ENCODE data around the gene DPF3.

DPF3 gene

DNA sequence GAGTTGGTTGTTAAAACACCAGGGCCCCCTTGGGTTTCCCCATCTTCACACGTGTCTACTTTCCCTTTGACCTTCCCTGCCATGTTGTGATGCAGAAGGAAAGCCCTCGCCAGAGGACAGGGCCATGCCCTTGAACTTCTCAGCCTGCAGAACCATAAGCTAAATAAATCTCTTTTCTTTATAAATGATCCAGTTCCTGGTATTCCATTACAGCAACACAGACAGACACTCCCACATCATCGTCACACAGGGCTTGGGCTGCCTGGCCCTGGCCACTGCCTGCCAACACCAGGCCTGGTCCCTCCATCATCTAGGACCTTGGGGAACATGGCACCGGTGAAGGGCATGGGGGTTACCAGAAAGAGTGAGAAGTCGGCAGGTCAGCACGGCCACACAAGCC is 84.8 kb downstream of the DPF3 start:
- TF ChIP-seq EZH2 (optimal IDR thresholded peaks at IDR 0.05; ENCODE audit: low read depth, low read length) (no peak), CTCF (IDR thresholded peaks at IDR 0.05; ENCODE audit: low read length) (no peak), EZH2phosphoT487 (IDR thresholded peaks at IDR 0.05; ENCODE audit: low read length) (no peak)
- Histone ChIP-seq H3K4me3 (ENCODE audit: low read length) (no peak overlapping the region), H3K9me2 (replicated peaks; ENCODE audit: insufficient read depth, low read length) (no peaks in the 10 kb centered on the region), H3K79me2 (ENCODE audit: low read length) (peaks cover 91% of the 10 kb centered on the region), H2AFZ (ENCODE audit: low read length) (no peak overlapping the region), H3K27ac (ENCODE audit: low read length) (no peak overlapping the region), H3F3A (ENCODE audit: insufficient read depth, low read length) (no peaks in the 10 kb centered on the region), H3K9me3 (replicated peaks; ENCODE audit: insufficient read depth, low read length) (no peaks in the 10 kb centered on the region), H3K4me1 (ENCODE audit: low read length) (no peaks in the 10 kb centered on the region), H3K9ac (ENCODE audit: low read length) (no peak overlapping the region), H3K36me3 (replicated peaks; ENCODE audit: insufficient read depth, low read length) (no peaks in the 10 kb centered on the region), H3K27me3 (replicated peaks; ENCODE audit: insufficient read depth, low read length) (no peaks in the 10 kb centered on the region), H3K4me2 (ENCODE audit: low read depth, low read length) (no peak overlapping the region), H4K20me1 (ENCODE audit: insufficient read depth, low read length) (no peaks in the 10 kb centered on the region)
- no peak for DNase-seq

DNA sequence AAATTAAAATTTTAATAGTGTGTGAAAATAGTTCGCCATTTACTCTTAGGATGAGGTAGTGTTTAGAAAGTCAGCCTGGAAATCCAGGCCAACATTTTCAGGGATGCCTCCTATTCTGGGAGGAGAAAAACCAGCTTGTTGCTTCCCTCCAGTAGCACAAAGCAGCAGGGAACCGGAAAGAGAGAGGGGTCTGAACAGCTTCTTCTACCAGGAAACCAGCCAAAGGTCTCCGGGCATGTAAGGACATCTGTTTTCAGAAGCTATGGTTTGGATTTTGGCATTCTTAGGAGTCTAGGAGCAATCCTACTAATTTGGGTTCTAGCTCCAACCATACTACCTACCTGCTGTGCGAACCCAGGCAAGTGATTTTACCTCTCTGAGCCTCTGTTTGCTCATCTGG is 85.3 kb downstream of the DPF3 start:
- Histone ChIP-seq H3F3A (ENCODE audit: insufficient read depth, low read length) (no peaks in the 10 kb centered on the region), H3K36me3 (replicated peaks; ENCODE audit: insufficient read depth, low read length) (no peaks in the 10 kb centered on the region), H3K9ac (ENCODE audit: low read length) (no peak overlapping the region), H4K20me1 (ENCODE audit: insufficient read depth, low read length) (no peaks in the 10 kb centered on the region), H3K4me3 (ENCODE audit: low read length) (no peak overlapping the region), H3K79me2 (ENCODE audit: low read length) (peaks cover 91% of the 10 kb centered on the region), H3K9me2 (replicated peaks; ENCODE audit: insufficient read depth, low read length) (no peaks in the 10 kb centered on the region), H3K27ac (ENCODE audit: low read length) (no peak overlapping the region), H3K4me2 (ENCODE audit: low read depth, low read length) (no peak overlapping the region), H3K27me3 (replicated peaks; ENCODE audit: insufficient read depth, low read length) (no peaks in the 10 kb centered on the region), H3K9me3 (replicated peaks; ENCODE audit: insufficient read depth, low read length) (no peaks in the 10 kb centered on the region), H3K4me1 (ENCODE audit: low read length) (no peaks in the 10 kb centered on the region), H2AFZ (ENCODE audit: low read length) (no peak overlapping the region)
- DNase-seq, result no peak
- TF ChIP-seq CTCF (IDR thresholded peaks at IDR 0.05; ENCODE audit: low read length) (no peak), EZH2 (optimal IDR thresholded peaks at IDR 0.05; ENCODE audit: low read depth, low read length) (no peak), EZH2phosphoT487 (IDR thresholded peaks at IDR 0.05; ENCODE audit: low read length) (no peak)

GRCh38 chr14:72802588-72802946 is 91.3 kb downstream of the DPF3 start:
- TF ChIP-seq EZH2 (optimal IDR thresholded peaks at IDR 0.05; ENCODE audit: low read depth, low read length) (no peak), EZH2phosphoT487 (IDR thresholded peaks at IDR 0.05; ENCODE audit: low read length) (no peak)
- H2AFZ ChIP-seq (ENCODE audit: low read length), result no peak overlapping the region
- H3K79me2 ChIP-seq (ENCODE audit: low read length), result peaks cover 74% of the 10 kb centered on the region
- H3K4me1 ChIP-seq (ENCODE audit: low read length), result no peaks in the 10 kb centered on the region
- H3F3A ChIP-seq (ENCODE audit: insufficient read depth, low read length), result no peaks in the 10 kb centered on the region
- DNase-seq, result no peak
- no peak overlapping the region for H3K4me2 ChIP-seq (ENCODE audit: low read depth, low read length)
- no peak overlapping the region for H3K27ac ChIP-seq (ENCODE audit: low read length)
- H3K9me3 ChIP-seq (replicated peaks; ENCODE audit: insufficient read depth, low read length), result no peaks in the 10 kb centered on the region
- H3K36me3 ChIP-seq (replicated peaks; ENCODE audit: insufficient read depth, low read length), result no peaks in the 10 kb centered on the region; the same call in 1 of the 2 replicates
- H3K9ac ChIP-seq (ENCODE audit: low read length), result no peak overlapping the region
- no peaks in the 10 kb centered on the region for H3K27me3 ChIP-seq (replicated peaks; ENCODE audit: insufficient read depth, low read length)
- no peak overlapping the region for H3K4me3 ChIP-seq (ENCODE audit: low read length)
- H3K9me2 ChIP-seq (replicated peaks; ENCODE audit: insufficient read depth, low read length), result no peaks in the 10 kb centered on the region
- no peaks in the 10 kb centered on the region for H4K20me1 ChIP-seq (ENCODE audit: insufficient read depth, low read length)

GRCh38 chr14:72801836-72802587 is 91.9 kb downstream of the DPF3 start:
- Histone ChIP-seq H4K20me1 (ENCODE audit: insufficient read depth, low read length) (no peaks in the 10 kb centered on the region), H3K4me2 (ENCODE audit: low read depth, low read length) (no peak overlapping the region), H3K36me3 (replicated peaks; ENCODE audit: insufficient read depth, low read length) (no peaks in the 10 kb centered on the region; the same call in 1 of the 2 replicates), H3K4me1 (ENCODE audit: low read length) (no peaks in the 10 kb centered on the region), H3K4me3 (ENCODE audit: low read length) (no peak overlapping the region), H3K27ac (ENCODE audit: low read length) (no peak overlapping the region), H3F3A (ENCODE audit: insufficient read depth, low read length) (no peaks in the 10 kb centered on the region), H3K9me2 (replicated peaks; ENCODE audit: insufficient read depth, low read length) (no peaks in the 10 kb centered on the region), H3K9me3 (replicated peaks; ENCODE audit: insufficient read depth, low read length) (no peaks in the 10 kb centered on the region), H3K79me2 (ENCODE audit: low read length) (peaks cover 74% of the 10 kb centered on the region), H3K9ac (ENCODE audit: low read length) (no peak overlapping the region), H3K27me3 (replicated peaks; ENCODE audit: insufficient read depth, low read length) (no peaks in the 10 kb centered on the region), H2AFZ (ENCODE audit: low read length) (no peak overlapping the region)
- TF ChIP-seq EZH2phosphoT487 (IDR thresholded peaks at IDR 0.05; ENCODE audit: low read length) (no peak), CTCF (IDR thresholded peaks at IDR 0.05; ENCODE audit: low read length) (no peak), EZH2 (optimal IDR thresholded peaks at IDR 0.05; ENCODE audit: low read depth, low read length) (no peak)
- DNase-seq, result no peak
